Hepatocyte (in vitro differentiated cells): ENCODE results near the gene CNOT8.

Source experiments
- EZH2 ChIP-seq: fragments of 200-600 bp; sonication (generic); IDR thresholded peaks from 2 replicates; pipeline ENCODE4 v1.6.1; 2016; ENCODE audit warnings: antibody characterized with exemption, mild to moderate bottlenecking, borderline replicate concordance
- EZH2phosphoT487 ChIP-seq: fragments of 200-600 bp; sonication (generic); IDR thresholded peaks from one replicate; pipeline ENCODE4 v1.6.1; 2018; ENCODE audit warnings: antibody characterized with exemption, mild to moderate bottlenecking, low read depth, moderate library complexity; ENCODE audit not compliant: unreplicated experiment, severe bottlenecking
- TF ChIP-seq, protein P1 (sequence below): fragments of 200-600 bp; sonication (generic); IDR thresholded peaks from 2 replicates; pipeline ENCODE4 v1.5.1; 2016; ENCODE audit warnings: antibody characterized with exemption, mild to moderate bottlenecking; ENCODE audit not compliant: poor library complexity

DNA sequence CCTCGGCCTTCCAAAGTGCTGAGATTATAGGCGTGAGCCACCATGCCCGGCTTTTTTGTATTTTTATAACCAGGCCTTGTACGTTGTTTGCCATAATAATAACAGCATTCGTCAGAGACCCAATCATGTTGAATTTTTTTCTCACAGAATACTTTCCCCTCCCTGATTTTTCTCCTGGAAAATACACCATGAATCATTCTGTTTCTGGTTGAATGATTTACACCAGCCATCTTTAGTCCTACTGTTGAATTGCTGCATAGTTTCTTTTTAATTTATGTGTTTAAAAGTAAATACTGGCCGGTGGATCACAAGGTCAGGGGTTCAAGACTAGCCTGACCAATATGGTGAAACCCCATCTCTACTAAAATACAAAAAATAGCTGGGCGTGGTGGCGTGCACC, 3.5 kb downstream of the CNOT8 start:
- TF ChIP-seq, protein P1, sequence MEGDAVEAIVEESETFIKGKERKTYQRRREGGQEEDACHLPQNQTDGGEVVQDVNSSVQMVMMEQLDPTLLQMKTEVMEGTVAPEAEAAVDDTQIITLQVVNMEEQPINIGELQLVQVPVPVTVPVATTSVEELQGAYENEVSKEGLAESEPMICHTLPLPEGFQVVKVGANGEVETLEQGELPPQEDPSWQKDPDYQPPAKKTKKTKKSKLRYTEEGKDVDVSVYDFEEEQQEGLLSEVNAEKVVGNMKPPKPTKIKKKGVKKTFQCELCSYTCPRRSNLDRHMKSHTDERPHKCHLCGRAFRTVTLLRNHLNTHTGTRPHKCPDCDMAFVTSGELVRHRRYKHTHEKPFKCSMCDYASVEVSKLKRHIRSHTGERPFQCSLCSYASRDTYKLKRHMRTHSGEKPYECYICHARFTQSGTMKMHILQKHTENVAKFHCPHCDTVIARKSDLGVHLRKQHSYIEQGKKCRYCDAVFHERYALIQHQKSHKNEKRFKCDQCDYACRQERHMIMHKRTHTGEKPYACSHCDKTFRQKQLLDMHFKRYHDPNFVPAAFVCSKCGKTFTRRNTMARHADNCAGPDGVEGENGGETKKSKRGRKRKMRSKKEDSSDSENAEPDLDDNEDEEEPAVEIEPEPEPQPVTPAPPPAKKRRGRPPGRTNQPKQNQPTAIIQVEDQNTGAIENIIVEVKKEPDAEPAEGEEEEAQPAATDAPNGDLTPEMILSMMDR, result no peak
- TF ChIP-seq EZH2 (no peak), EZH2phosphoT487 (no peak)
